IMR-90 (cell line): ENCODE data around the gene MRC2. TPM values are rescaled to one million over a fixed set of nuclear protein-coding genes. Genes with fewer than 3 reads are reported as not detected.

Experiments
- ATAC-seq: fragments of 200-7000 bp; cut with Tn5 transposase; 2 replicates; pipeline ENCODE4 v1.9.1; 2020; ENCODE audit warnings: low read depth, mild to moderate bottlenecking, moderate library complexity
- BruUV-seq: library from RNA; stranded (reverse); fragments of 400-500 nt; replicated peaks from 2 replicates; lab custom pipeline; 2021; lab: Mats Ljungman, UMichigan
- CTCF ChIA-PET: fragments of 300-600 bp; formaldehyde crosslinking; extraction: SDS; loops from one replicate; lab custom pipeline; 2021; ENCODE audit warnings: antibody characterized with exemption; lab: Yijun Ruan, JAX
- POLR2A ChIA-PET: fragments of 300-600 bp; sonication (Branson Sonifier 250); formaldehyde crosslinking; loops from one replicate; lab custom pipeline; 2022; ENCODE audit warnings: antibody characterized with exemption; ENCODE audit not compliant: unreplicated experiment; lab: Charles Lee
- DNase-seq: peaks from one replicate; pipeline ENCODE4 v3.0.0; 2013
- H2AFZ ChIP-seq: replicated peaks from 2 replicates; pipeline ENCODE3; 2013; ENCODE audit warnings: low read length, mild to moderate bottlenecking; ENCODE audit not compliant: poor library complexity
- H2AK5ac ChIP-seq: 2 replicates; pipeline ENCODE4 v1.6.1; 2013; ENCODE audit warnings: low read depth, low read length, inconsistent platforms
- H2AK9ac ChIP-seq: replicated peaks from 2 replicates; pipeline ENCODE3; 2013; ENCODE audit warnings: mild to moderate bottlenecking, low read depth, low read length, moderate library complexity; ENCODE audit not compliant: poor library complexity
- H2BK120ac ChIP-seq: 2 replicates; pipeline ENCODE4 v1.6.1; 2013; ENCODE audit warnings: low read depth, low read length, inconsistent platforms
- H2BK15ac ChIP-seq: 3 replicates; pipeline ENCODE4 v1.6.1; 2013; ENCODE audit warnings: low read depth, low read length, inconsistent platforms
- H2BK20ac ChIP-seq: 2 replicates; pipeline ENCODE4 v1.6.1; 2013; ENCODE audit warnings: low read depth, mild to moderate bottlenecking, inconsistent platforms, low read length, moderate library complexity
- H2BK5ac ChIP-seq: 2 replicates; pipeline ENCODE4 v1.6.1; 2013; ENCODE audit warnings: mild to moderate bottlenecking, low read depth, low read length, inconsistent platforms; ENCODE audit not compliant: poor library complexity, severe bottlenecking
- H3K14ac ChIP-seq: replicated peaks from 2 replicates; pipeline ENCODE4 v1.6.1; 2013; ENCODE audit warnings: low read depth, low read length, inconsistent platforms
- H3K18ac ChIP-seq: 2 replicates; pipeline ENCODE4 v1.6.1; 2013; ENCODE audit warnings: low read depth, low read length, control low read depth
- H3K23ac ChIP-seq: 2 replicates; pipeline ENCODE4 v1.6.1; 2013; ENCODE audit warnings: low read depth, low read length, inconsistent platforms
- H3K27ac ChIP-seq: 2 replicates; pipeline ENCODE4 v1.5.1; 2013; ENCODE audit warnings: mild to moderate bottlenecking, control low read depth, low read length; ENCODE audit not compliant: insufficient read depth
- H3K27me3 ChIP-seq: 2 replicates; pipeline ENCODE4 v1.6.1; 2013; ENCODE audit warnings: low read length; ENCODE audit not compliant: control insufficient read depth, insufficient read depth
- H3K36me3 ChIP-seq: 2 replicates; pipeline ENCODE4 v1.6.1; 2013; ENCODE audit warnings: low read length, mixed read lengths; ENCODE audit not compliant: control insufficient read depth, insufficient read depth
- H3K4ac ChIP-seq: 2 replicates; pipeline ENCODE4 v1.6.1; 2013; ENCODE audit warnings: low read depth, low read length, inconsistent platforms
- H3K4me1 ChIP-seq: 2 replicates; pipeline ENCODE4 v1.6.1; 2013; ENCODE audit warnings: low read length, mixed read lengths; ENCODE audit not compliant: control insufficient read depth, insufficient read depth
- H3K4me2 ChIP-seq: 2 replicates; pipeline ENCODE4 v1.6.1; 2013; ENCODE audit warnings: low read depth, mild to moderate bottlenecking, control low read depth, low read length, moderate library complexity
- H3K4me3 ChIP-seq: 2 replicates; pipeline ENCODE4 v1.5.1; 2013; ENCODE audit warnings: low read depth, mild to moderate bottlenecking, control low read depth, low read length, moderate library complexity; ENCODE audit not compliant: insufficient read depth
- H3K56ac ChIP-seq: 2 replicates; pipeline ENCODE4 v1.6.1; 2013; ENCODE audit warnings: low read length, inconsistent platforms; ENCODE audit not compliant: insufficient read depth; ENCODE audit errors: extremely low read depth
- H3K79me1 ChIP-seq, 2 experiments: 2 replicates each; pipeline ENCODE4 v1.6.1; 2013; ENCODE audit warnings: low read length in 2 of 2, inconsistent platforms in 1 of 2, low read depth in 1 of 2
- H3K9ac ChIP-seq: 2 replicates; pipeline ENCODE4 v1.6.1; 2013; ENCODE audit warnings: low read depth, low read length, control low read depth
- H3K9me1 ChIP-seq: 2 replicates; pipeline ENCODE4 v1.6.1; 2013; ENCODE audit warnings: low read length, inconsistent platforms; ENCODE audit not compliant: insufficient read depth
- H3K9me3 ChIP-seq: 2 replicates; pipeline ENCODE4 v1.6.1; 2013; ENCODE audit warnings: low read length; ENCODE audit not compliant: control insufficient read depth, insufficient read depth
- H4K20me1 ChIP-seq: 2 replicates; pipeline ENCODE4 v1.6.1; 2013; ENCODE audit warnings: low read length, inconsistent platforms; ENCODE audit not compliant: insufficient read depth
- H4K5ac ChIP-seq: 2 replicates; pipeline ENCODE4 v1.6.1; 2013; ENCODE audit warnings: mild to moderate bottlenecking, low read depth, low read length, control low read depth
- H4K8ac ChIP-seq, 2 experiments: 2 replicates each; pipeline ENCODE4 v1.6.1; 2013; ENCODE audit warnings: low read depth in 2 of 2, low read length in 2 of 2, control low read depth in 1 of 2, inconsistent platforms in 1 of 2
- H4K91ac ChIP-seq: 2 replicates; pipeline ENCODE4 v1.6.1; 2013; ENCODE audit warnings: low read depth, low read length, inconsistent platforms; ENCODE audit not compliant: insufficient read depth
- BHLHE40 ChIP-seq: fragments of 150-350 bp; IDR thresholded peaks from 2 replicates; pipeline ENCODE4 v1.6.1; 2016; ENCODE audit warnings: mild to moderate bottlenecking, low read depth, low read length
- CEBPB ChIP-seq: IDR thresholded peaks from 2 replicates; pipeline ENCODE4 v1.6.1; 2012; ENCODE audit warnings: low read depth, low read length, improper control_type of control experiment
- CHD1 ChIP-seq: IDR thresholded peaks from 2 replicates; pipeline ENCODE4 v1.6.1; 2012; ENCODE audit warnings: low read depth, low read length, improper control_type of control experiment
- CTCF ChIP-seq: conservative IDR thresholded peaks from 2 replicates; pipeline ENCODE4 v1.5.1; 2012; ENCODE audit warnings: mild to moderate bottlenecking, low read depth, low read length, improper control_type of control experiment
- ELK1 ChIP-seq: fragments of 150-350 bp; IDR thresholded peaks from 2 replicates; pipeline ENCODE4 v1.6.1; 2016; ENCODE audit warnings: low read depth, mild to moderate bottlenecking, low read length, moderate library complexity, borderline replicate concordance
- FOS ChIP-seq: fragments of 150-350 bp; IDR thresholded peaks from 2 replicates; pipeline ENCODE4 v1.6.1; 2016; ENCODE audit warnings: low read depth, low read length
- MAFK ChIP-seq: IDR thresholded peaks from 2 replicates; pipeline ENCODE4 v1.6.1; 2012; ENCODE audit warnings: low read depth, low read length, improper control_type of control experiment
- MAZ ChIP-seq: IDR thresholded peaks from 2 replicates; pipeline ENCODE4 v1.6.1; 2012; ENCODE audit warnings: low read depth, mild to moderate bottlenecking, low read length, improper control_type of control experiment, moderate library complexity, borderline replicate concordance
- MXI1 ChIP-seq: IDR thresholded peaks from 2 replicates; pipeline ENCODE4 v1.6.1; 2012; ENCODE audit warnings: low read depth, mild to moderate bottlenecking, low read length, moderate library complexity, borderline replicate concordance
- NFE2L2 ChIP-seq: fragments of 150-350 bp; IDR thresholded peaks from 2 replicates; pipeline ENCODE4 v1.6.1; 2016; ENCODE audit warnings: low read depth, mild to moderate bottlenecking, low read length
- POLR2A ChIP-seq: IDR thresholded peaks from 2 replicates; pipeline ENCODE4 v1.6.1; 2012; ENCODE audit warnings: mild to moderate bottlenecking, low read depth, low read length
- RAD21 ChIP-seq: IDR thresholded peaks from 2 replicates; pipeline ENCODE4 v1.6.1; 2012; ENCODE audit warnings: low read length, improper control_type of control experiment
- RCOR1 ChIP-seq: IDR thresholded peaks from 2 replicates; pipeline ENCODE4 v1.6.1; 2012; ENCODE audit warnings: mild to moderate bottlenecking, low read length, improper control_type of control experiment; ENCODE audit not compliant: insufficient replicate concordance
- RFX5 ChIP-seq: IDR thresholded peaks from 2 replicates; pipeline ENCODE4 v1.8.0; 2012; ENCODE audit warnings: low read depth, mild to moderate bottlenecking, low read length, moderate library complexity
- SMC3 ChIP-seq: fragments of 150-350 bp; IDR thresholded peaks from 2 replicates; pipeline ENCODE4 v1.6.1; 2016; ENCODE audit warnings: low read depth, mild to moderate bottlenecking, antibody characterized with exemption, low read length, moderate library complexity
- WGBS, 2 experiments: methylation state at CpG; one replicate each; pipeline versions ENCODE4 v1.1.5 to v1.1.7; 2013; ENCODE audit warnings: missing lambda C conversion rate in 2 of 2; ENCODE audit not compliant: insufficient read length in 1 of 2; ENCODE audit errors: extremely low coverage in 2 of 2; 5-methylcytosine and 5-hydroxymethylcytosine counted together
- dilution Hi-C: fragments of 300-500 bp; cut with HindIII; formaldehyde crosslinking; loops from one replicate; pipeline ENCODE4 v1.14.3; 2018; ENCODE audit warnings: low sequenced_read_pairs; ENCODE audit not compliant: unreplicated experiment
- in situ Hi-C: fragments of 300-500 bp; cut with MboI; formaldehyde crosslinking; loops from 3 replicates; pipeline ENCODE4 v1.14.3; 2019; ENCODE audit warnings: low sequenced_read_pairs, inconsistent platforms, mixed read lengths
- intact Hi-C: fragments of 100-400 bp; cut with micrococcal nuclease; formaldehyde crosslinking; loops from 2 replicates; pipeline ENCODE4 v1.10.0; 2022
- polyA plus RNA-seq, 3 experiments: library from polyadenylated mRNA; depleted of rRNA; stranded (reverse); fragments of >200 nt; gene quantifications; 2 replicates each; pipeline ENCODE4 v1.2.3, GENCODE V29; 2012; ENCODE audit warnings: low replicate concordance in 1 of 3
- total RNA-seq: library from RNA; depleted of rRNA; stranded (reverse); fragments of >200 nt; gene quantifications from 2 replicates; pipeline ENCODE4 v1.2.3, GENCODE V29; 2012
- TF ChIP-seq, protein P1 (sequence below): fragments of 150-350 bp; IDR thresholded peaks from 2 replicates; pipeline ENCODE4 v1.6.1; 2017; ENCODE audit warnings: mild to moderate bottlenecking, antibody characterized with exemption, low read length, low read depth

MRC2 gene
- total and polyA plus RNA-seq, 2 of the 4 experiments (the other 2 are of a cell fraction): 39.3 to 137 TPM

- ChIA-PET POLR2A (no interaction called here), CTCF (no interaction called here)
- no peak overlapping the region for H3K4me2 ChIP-seq
- H4K5ac ChIP-seq: no peak overlapping the region
- intact Hi-C loops: no loop called here
- BruUV-seq: TSS peak; percentile 63
- 82% methylated on average over 4 of the region's 30 CpGs; no CpG with 5 or more reads in 1 of the 2 experiments for WGBS, 2 experiments
- no peak for TF ChIP-seq CTCF
- no peak for TF ChIP-seq ELK1
- TF ChIP-seq POLR2A: no peak
- no peak for TF ChIP-seq RCOR1
- no peak for TF ChIP-seq RAD21
- no peak for TF ChIP-seq RFX5
- TF ChIP-seq CEBPB: no peak
- TF ChIP-seq MXI1: no peak
- TF ChIP-seq SMC3: no peak
- TF ChIP-seq, protein P1, sequence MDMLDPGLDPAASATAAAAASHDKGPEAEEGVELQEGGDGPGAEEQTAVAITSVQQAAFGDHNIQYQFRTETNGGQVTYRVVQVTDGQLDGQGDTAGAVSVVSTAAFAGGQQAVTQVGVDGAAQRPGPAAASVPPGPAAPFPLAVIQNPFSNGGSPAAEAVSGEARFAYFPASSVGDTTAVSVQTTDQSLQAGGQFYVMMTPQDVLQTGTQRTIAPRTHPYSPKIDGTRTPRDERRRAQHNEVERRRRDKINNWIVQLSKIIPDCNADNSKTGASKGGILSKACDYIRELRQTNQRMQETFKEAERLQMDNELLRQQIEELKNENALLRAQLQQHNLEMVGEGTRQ: no peak
- no peak for TF ChIP-seq FOS
- TF ChIP-seq BHLHE40: no peak
- TF ChIP-seq NFE2L2: no peak
- TF ChIP-seq MAFK: no peak
- no peak for TF ChIP-seq CHD1
- TF ChIP-seq MAZ: no peak
- no peak overlapping the region for H2AFZ ChIP-seq
- peaks cover 15% of the 10 kb centered on the region for H3K9me1 ChIP-seq
- ATAC-seq: no peak
- in situ Hi-C loops: no loop called here
- no peak for DNase-seq
- no peak overlapping the region for H4K91ac ChIP-seq
- no peak overlapping the region for H2BK15ac ChIP-seq
- peak overlapping the region; percentile 55 for H2AK9ac ChIP-seq
- H3K14ac ChIP-seq: no peak overlapping the region
- H3K23ac ChIP-seq: no peak overlapping the region
- H4K20me1 ChIP-seq: peaks cover 32% of the 10 kb centered on the region
- no peak overlapping the region; the same call in 1 of the 2 replicates for H2AK5ac ChIP-seq
- no peak overlapping the region for H2BK20ac ChIP-seq
- no peak overlapping the region for H3K56ac ChIP-seq
- peaks cover 56% of the 10 kb centered on the region for H3K36me3 ChIP-seq
- H3K18ac ChIP-seq: no peak overlapping the region
- H3K4ac ChIP-seq: no peak overlapping the region
- H3K27ac ChIP-seq: no peak overlapping the region
- H3K27me3 ChIP-seq: no peaks in the 10 kb centered on the region
- no peaks in the 10 kb centered on the region for H3K9me3 ChIP-seq
- no peak overlapping the region for H2BK120ac ChIP-seq
- H3K4me1 ChIP-seq: no peaks in the 10 kb centered on the region
- H2BK5ac ChIP-seq: no peak overlapping the region
- no peak overlapping the region for H4K8ac ChIP-seq
- H3K9ac ChIP-seq: no peak overlapping the region
- H3K79me1 ChIP-seq: peaks cover 34 to 72% of the 10 kb centered on the region in 2 experiments
- dilution Hi-C loops: no loop called here
- H3K4me3 ChIP-seq: no peak overlapping the region
Measured at GRCh38 chr17:62666061-62666800, 38.8 kb downstream of the MRC2 start.
